Tibial nerve (tissue), 4 donors: ENCODE results near the gene HSPG2.
"Not testable (repeated sequence)": the region's sequence is repeated elsewhere in the genome, so short reads cannot be mapped to it uniquely, and the experiment has no call there.

Experiments used
- CTCF ChIP-seq, 5 experiments: fragments of 200-600 bp in 3 of 5; fragments of 450-650 bp in 2 of 5; sonication (generic) in 3 of 5; IDR thresholded peaks; one replicate each; pipeline ENCODE4 v1.5.1; 2016 to 2019; ENCODE audit warnings: antibody characterized with exemption in 5 of 5, mild to moderate bottlenecking in 3 of 5, moderate library complexity in 2 of 5
- EP300 ChIP-seq, 2 donors: sonication (generic); formaldehyde crosslinking; IDR thresholded peaks; one replicate each; pipeline ENCODE4 v1.6.1; 2017; ENCODE audit warnings: antibody characterized with exemption in 2 of 2, mild to moderate bottlenecking in 1 of 2
- POLR2A ChIP-seq, 2 donors: fragments of 450-650 bp; IDR thresholded peaks; one replicate each; pipeline ENCODE4 v1.6.1; 2017; ENCODE audit warnings: antibody characterized with exemption in 2 of 2, mild to moderate bottlenecking in 2 of 2, moderate library complexity in 2 of 2

GRCh38 chr1:21978209-21978608, 41.1 kb upstream of the HSPG2 start:
- not testable (repeated sequence) for TF ChIP-seq EP300, CTCF, POLR2A (IDR thresholded peaks at IDR 0.05)
